Suppressor macrophage (primary cell): ENCODE results near the gene CUX1.

Experiments used
- DNase-seq, 4 experiments: peaks; one replicate each; pipeline ENCODE4 v3.0.0-alpha.2; 2020 to 2022

Gene CUX1

GRCh38 chr7:102273749-102274712 is 456.6 kb downstream of the CUX1 start:
- no peak for DNase-seq

- no peak for DNase-seq
Observed at GRCh38 chr7:102275123-102275703, 457.8 kb downstream of the CUX1 start.

DNA sequence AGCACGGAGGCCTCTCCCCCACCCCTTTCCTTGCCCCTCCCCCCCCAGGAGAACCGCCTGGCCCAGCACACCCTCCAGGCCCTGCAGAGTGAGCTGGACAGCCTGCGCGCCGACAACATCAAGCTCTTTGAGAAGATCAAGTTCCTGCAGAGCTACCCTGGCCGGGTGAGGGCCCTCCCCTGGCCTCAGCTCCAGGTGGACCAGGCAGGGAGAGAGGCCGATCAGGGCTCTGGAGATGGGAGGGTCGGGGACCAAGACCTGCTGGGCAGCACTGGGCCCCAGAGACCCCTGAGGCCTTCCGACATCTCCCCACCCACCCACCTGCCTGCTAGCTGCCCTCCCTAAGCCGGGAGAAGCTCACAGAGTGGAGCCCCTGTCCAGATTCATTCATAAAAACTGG is 460.5 kb downstream of the CUX1 start:
- DNase-seq, result no peak

GRCh38 chr7:102279537-102280400 is 462.3 kb downstream of the CUX1 start:
- peak; percentile 50 to 76 (median 70) for DNase-seq

- DNase-seq, result no peak
Observed at GRCh38 chr7:102280521-102280920, 463.1 kb downstream of the CUX1 start.

DNA sequence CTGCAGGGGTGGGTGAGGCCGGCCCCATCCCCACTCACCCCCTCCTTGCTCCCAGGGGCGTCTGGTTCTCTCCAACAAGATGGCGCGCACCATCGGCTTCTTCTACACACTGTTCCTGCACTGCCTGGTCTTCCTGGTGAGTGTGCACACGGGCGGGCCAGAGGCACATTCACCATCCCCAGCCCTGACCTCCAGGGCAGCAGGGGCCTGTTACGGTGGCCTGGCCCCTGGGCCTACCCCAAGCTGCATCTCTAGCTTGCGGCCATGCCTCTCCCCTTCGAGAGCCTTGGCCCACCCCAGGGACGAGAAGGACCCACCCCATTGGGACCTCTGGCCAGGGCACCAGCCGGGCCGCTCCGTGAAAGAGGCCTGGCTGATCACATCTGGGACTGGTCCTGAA is 464.4 kb downstream of the CUX1 start:
- DNase-seq, result no peak

DNA sequence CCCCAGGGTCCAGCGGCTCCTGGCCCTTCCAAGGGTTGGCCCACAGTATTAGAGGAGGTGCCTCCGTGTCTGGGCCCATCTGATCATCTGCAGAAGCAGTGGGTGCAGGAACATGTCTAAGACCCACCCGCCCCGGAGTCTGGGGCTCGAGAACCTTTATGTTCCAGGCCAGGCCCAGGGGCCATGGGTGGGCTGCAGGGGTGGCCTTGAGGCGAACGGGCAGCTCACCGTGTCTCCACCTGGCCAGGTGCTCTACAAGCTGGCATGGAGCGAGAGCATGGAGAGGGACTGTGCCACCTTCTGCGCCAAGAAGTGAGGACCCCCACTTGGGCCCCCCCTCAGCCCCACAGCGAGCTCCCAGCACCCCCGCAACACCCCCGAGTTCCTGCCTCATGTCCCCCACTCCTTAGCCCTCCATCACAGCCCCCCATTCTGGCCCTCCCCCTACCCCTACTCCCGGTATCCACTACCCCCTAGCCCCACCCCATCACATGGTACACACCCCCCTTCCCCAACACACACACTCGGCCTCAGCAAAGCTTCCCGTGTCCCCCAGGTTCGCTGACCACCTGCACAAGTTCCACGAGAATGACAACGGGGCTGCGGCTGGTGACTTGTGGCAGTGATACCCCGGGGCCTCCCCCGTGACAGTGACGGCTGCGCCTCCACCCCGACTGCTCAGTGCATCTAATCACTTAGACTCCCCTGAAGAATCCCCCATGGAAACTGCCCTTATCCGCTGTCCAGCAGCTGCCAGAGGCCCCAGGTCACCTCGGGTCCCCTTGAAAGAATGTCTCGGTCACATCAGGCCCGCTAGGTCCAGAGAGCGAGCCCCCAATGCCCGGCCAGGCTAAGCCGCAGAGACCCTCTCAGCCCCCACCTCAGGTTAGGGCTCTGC is 465.3 kb downstream of the CUX1 start:
- no peak for DNase-seq

GRCh38 chr7:102283477-102284189 is 466.2 kb downstream of the CUX1 start:
- no peak for DNase-seq

DNA sequence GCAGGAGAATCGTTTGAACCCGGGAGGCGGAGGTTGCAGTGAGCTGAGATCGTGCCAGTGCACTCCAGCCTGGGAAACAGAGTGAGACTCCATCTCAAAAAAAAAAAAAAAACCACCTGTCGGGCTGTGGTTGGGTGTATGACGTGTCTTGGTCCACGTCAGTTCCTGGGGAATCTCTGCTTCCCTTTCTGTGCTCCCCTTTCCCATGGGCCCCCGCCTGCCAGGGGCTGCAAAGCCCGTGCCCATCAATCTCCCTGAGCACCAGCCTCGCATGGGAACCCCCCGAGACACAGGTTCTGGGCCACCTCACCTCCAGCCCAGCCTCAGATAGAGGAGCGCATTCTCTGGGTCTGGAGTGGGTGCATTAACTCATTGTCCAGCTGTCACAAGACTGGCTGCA is 467.0 kb downstream of the CUX1 start:
- peak in 3 of 4 experiments; percentile 32 to 49 (median 38) for DNase-seq

DNA sequence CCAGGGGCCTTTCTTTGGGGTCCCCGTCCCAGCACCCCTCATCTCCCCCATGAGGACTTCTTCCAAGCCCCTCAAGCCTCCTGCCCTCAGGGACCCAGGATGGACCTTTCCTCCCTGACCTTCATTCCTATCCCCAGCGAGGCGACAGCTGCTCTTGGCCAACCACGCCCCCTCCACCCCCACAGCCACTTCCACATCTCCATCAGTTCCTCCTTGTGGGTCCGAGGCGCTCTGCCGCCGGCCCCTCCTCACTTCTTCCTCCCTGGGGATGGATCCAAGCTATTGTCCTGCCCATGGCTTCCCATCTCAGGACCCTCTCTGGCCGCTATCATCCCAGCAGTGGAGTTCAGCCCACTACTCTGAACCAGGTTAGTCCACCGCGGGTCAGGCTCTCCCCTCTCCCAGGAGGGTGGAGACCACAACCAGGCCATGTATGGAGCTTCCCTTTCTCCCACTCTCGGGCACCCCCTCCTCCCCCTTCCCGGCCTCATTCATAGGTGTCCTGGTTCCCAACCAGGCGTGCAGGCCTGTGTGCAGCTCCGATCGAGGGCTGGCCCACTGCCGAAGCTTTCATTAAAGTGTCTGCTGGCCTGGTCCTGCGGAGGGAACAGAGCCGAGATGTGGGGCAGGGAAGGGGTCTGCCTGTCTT is 467.6 kb downstream of the CUX1 start:
- peak; percentile 78 to 91 (median 86) for DNase-seq

DNA sequence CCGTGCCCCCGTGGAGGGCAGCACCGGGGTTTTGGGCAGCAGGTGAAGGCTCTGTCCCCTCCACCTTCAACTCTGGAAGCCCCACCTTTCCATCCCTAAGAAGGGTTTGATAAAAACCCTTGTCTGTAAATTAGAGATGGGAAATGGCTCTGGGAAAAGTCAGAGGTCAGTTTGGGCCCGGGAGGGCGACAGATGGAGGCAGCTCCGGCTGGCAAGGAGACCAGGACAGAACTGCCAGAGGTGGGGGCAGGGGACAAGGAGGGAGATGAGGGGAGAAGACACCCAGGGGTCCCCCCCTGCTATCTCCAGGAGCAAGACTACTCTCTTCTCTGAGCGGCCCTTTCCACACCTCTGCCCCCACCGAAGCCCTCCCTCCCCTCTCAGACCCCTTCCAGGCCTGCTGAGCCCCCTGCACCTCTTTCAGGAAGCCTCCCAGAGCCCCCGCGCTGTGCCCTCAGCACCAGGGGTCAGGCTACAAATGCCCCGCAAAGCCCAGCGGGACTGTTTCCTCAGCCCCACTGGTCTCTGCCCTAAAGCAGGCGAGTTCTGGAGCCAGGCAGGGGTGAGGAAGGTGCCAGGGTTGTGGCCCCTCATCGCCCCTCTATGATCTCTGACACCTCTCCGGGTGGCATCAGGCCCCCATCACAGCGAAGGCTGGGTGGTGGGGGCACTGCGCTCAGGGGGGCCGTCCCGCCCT is 468.3 kb downstream of the CUX1 start:
- DNase-seq, result peak in 1 of 4 experiments; percentile 31

DNA sequence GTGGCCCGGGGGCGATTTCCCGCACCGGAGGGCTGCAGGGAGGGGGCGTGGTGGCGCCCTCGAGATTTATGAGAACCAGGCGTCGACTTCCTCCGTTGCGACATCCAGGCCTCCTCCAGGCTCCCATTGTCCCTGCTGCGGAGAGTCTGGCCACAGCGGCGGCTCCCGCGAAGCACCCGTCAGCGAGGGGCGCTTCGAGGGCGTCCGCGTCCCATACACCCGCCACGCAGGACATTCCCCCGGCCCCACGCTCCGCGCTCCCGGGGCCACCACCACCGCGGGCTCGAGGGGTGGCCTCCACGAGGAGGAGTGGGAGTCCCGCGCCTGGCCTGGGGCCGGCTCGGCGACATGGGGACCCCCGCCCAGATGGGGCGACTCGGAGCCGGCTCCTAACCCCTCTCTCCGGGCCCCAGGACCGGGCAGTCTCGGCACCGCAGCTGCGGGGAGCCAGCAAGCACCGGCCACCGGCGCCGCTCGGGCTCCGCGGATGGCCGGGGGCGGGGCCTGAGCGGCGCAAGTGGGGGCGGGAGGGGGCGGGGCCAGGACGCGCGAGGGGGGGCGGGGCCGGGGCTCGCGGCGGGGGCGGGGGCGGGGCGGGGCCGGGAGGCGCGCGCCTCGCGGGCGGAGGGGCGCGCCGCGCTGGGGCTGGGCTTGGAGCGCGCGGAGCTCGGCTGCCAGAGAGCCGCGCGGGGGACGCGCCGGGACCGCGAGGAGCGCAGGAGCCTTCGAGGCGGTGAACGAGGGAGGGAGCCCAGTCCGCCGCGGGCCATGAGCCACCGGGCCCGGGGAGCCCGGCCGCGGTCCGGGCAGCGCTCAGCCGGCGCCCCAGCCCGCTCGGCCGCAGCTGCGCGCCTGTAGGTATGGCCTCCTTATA is 469.0 kb downstream of the CUX1 start, which contains the start of gene SH2B2:
Gene SH2B2, plus strand, starts transcription at position 632 of the 874 bp plus-strand sequence. CDS start 13,683 bp downstream, outside the sequence.
- DNase-seq, result peak; percentile 78 to 91 (median 89)

DNA sequence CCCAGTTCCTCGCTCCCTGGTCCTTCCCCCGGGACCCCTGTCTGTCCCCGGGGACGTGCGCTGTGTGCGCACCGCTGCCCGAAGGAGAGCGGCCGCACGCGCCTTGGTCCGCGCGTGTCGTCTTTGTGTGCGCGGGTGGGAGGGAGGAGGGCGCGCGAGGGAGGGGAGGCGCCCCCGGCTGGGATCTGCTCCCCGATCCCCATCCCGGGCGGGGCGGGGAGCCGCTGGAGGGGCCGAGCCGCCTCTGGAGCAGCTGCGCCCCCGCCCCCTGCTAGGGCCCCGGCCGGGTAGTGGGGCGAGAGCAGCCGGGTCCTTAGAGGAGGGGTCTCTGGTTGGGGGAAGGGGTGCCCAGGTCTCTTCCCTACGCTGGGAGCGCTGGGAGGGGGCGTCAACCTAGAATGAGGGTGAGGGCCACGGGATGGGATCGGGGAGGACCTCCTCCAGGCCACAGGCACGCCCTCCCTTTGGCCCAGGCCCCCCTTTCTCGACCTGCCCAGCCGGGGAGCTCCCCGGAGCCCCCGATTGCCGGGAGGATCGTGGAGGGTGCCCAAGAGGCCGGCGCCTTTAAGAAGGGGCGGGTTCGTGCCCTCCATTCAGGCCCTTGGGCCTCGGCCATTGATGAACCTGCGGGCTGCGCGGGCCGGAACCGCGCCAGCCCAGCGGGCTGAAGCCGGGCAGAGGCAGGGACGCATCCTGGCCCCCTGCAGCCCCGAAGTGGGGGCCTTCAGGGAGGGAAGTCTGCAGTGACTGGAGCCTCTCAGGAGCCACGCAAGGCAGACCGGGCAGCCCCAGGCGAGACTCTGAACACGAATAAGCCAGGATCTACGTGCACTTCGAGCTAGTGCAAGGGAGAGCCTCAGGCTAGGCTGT is 469.9 kb downstream of the CUX1 start:
- DNase-seq, result peak in 3 of 4 experiments; percentile 43 to 66 (median 54)

GRCh38 chr7:102287981-102288278 is 470.5 kb downstream of the CUX1 start:
- no peak for DNase-seq

DNA sequence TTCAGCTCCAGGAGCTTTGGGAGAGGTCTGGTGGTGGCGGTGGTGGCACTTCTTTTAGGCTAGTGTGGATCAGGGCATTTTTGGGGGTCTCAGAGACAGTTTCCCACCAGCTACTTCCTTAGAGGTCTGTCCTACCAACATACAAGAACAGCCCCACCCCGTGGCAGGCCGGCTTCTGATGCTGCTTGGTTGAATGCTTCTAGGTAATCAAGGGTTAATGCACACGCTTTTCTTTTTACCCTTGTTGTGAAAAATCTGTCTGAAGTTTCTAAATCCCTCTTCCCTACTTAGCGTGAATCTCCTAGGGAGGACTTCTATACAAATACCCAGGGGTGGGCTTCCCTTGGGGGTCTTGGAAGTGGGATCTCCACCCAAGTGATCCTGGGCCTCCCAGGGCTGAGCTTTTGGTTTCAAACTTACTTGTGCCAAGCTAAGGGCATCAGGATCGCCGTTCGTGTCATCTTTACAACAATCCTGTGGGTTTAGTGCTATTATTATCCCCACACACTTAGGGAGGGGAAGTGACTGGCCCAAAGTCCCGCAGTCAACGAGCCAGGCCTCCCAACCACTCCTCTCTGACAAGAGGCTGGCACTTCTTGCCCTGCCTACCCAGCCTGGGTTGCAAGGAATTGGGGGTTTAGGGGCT is 471.0 kb downstream of the CUX1 start:
- DNase-seq, result peak; percentile 51 to 75 (median 71)

DNA sequence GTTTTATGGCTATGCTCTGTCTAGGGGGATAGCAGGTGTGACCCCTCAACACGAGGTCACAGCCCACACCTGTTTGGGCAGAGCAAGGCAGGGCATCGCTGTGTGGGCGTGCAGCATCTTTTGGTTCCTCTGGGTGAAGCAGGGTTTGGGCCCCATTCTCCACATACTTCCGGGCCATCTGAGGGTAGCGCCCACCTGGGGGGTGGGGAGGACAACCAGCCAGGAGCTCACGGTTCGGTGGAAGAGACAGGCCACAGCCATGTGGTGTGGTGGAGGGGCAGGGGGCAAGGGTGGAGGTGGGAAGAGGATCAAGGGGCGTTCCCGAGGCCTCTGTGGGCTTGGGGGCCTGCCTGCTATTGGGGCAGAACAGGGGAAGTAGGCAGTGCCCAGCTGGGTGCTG is 471.6 kb downstream of the CUX1 start:
- peak in 1 of 4 experiments; percentile 37 for DNase-seq
